Measurements from ENCODE around the gene TRIM44.

DNA sequence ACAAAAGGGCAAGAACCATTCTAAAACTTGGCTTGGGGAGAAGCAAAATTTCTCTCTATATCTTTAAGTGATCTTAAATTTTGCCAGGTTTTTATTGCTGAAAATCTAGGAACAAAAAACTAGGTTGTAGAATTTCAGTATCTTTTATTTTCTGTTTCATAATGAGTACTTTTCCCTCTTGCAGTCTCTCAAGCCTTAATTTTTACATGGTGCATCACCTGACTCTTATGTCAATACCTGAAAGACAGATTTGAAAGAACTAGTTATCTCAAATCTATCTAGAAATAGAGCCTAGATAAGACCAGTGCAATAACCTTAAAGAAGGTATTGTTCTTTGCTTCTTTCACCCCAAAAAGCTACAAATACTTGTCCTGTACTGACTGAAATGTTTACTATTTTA is 122.1 kb downstream of the TRIM44 start:
- TF ChIP-seq POLR2AphosphoS5 (IDR thresholded peaks at IDR 0.05; ENCODE audit: insufficient read depth, low read depth, low read length) (no peak), POLR2A (IDR thresholded peaks at IDR 0.05; ENCODE audit: low read depth, low read length) (no peak), MYC (IDR thresholded peaks at IDR 0.05; ENCODE audit: low read depth, low read length) (no peak), JUN (IDR thresholded peaks at IDR 0.05; ENCODE audit: borderline replicate concordance, insufficient read depth, insufficient read length, low read depth) (no peak), EZH2 (IDR thresholded peaks at IDR 0.05; ENCODE audit: borderline replicate concordance, low read depth, low read length, severe bottlenecking) (no peak)
- TF ChIP-seq, protein P1, sequence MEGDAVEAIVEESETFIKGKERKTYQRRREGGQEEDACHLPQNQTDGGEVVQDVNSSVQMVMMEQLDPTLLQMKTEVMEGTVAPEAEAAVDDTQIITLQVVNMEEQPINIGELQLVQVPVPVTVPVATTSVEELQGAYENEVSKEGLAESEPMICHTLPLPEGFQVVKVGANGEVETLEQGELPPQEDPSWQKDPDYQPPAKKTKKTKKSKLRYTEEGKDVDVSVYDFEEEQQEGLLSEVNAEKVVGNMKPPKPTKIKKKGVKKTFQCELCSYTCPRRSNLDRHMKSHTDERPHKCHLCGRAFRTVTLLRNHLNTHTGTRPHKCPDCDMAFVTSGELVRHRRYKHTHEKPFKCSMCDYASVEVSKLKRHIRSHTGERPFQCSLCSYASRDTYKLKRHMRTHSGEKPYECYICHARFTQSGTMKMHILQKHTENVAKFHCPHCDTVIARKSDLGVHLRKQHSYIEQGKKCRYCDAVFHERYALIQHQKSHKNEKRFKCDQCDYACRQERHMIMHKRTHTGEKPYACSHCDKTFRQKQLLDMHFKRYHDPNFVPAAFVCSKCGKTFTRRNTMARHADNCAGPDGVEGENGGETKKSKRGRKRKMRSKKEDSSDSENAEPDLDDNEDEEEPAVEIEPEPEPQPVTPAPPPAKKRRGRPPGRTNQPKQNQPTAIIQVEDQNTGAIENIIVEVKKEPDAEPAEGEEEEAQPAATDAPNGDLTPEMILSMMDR (IDR thresholded peaks at IDR 0.05; ENCODE audit: extremely low read depth in 1 of 2, insufficient read depth in 1 of 2, low read depth in 1 of 2, low read length in 2 of 2): no peak
- TF ChIP-seq, protein P2, sequence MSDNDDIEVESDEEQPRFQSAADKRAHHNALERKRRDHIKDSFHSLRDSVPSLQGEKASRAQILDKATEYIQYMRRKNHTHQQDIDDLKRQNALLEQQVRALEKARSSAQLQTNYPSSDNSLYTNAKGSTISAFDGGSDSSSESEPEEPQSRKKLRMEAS (IDR thresholded peaks at IDR 0.05; ENCODE audit: insufficient read depth, insufficient read length): no peak
